HG02973 (cell line): ENCODE results near the gene KIR2DL3.
"Not testable (repeated sequence)": the region's sequence is repeated elsewhere in the genome, so short reads cannot be mapped to it uniquely, and the experiment has no call there.

Source experiments
- ATAC-seq: cut with Tn5 transposase; IDR thresholded peaks from one replicate; pipeline ENCODE4 v1.9.1; 2021; ENCODE audit warnings: moderate library complexity; ENCODE audit not compliant: unreplicated experiment

The KIR2DL3 gene

GRCh38 chr19:54738306-54738705 lies at the start of gene KIR2DL3:
KIR2DL3 (plus strand) TSS chr19:54738513; CDS start chr19:54738546, 33 bp downstream.
- not testable (repeated sequence) for ATAC-seq

GRCh38 chr19:54691582-54692297 lies 46.6 kb upstream of the KIR2DL3 start:
- ATAC-seq: no peak

- ATAC-seq: no peak
Observed at GRCh38 chr19:54692298-54692615, 46.1 kb upstream of the KIR2DL3 start.

- ATAC-seq: no peak
Observed at GRCh38 chr19:54694648-54695047, 43.7 kb upstream of the KIR2DL3 start.

GRCh38 chr19:54696117-54696548 lies 42.2 kb upstream of the KIR2DL3 start:
- no peak for ATAC-seq

GRCh38 chr19:54696766-54697165 lies 41.5 kb upstream of the KIR2DL3 start:
- ATAC-seq: no peak

GRCh38 chr19:54697716-54698115 lies 40.6 kb upstream of the KIR2DL3 start:
- not testable (repeated sequence) for ATAC-seq

GRCh38 chr19:54704928-54705327 lies 33.4 kb upstream of the KIR2DL3 start:
- ATAC-seq: no peak

GRCh38 chr19:54707962-54708361 lies 30.4 kb upstream of the KIR2DL3 start:
- no peak for ATAC-seq

GRCh38 chr19:54708781-54709180 lies 29.5 kb upstream of the KIR2DL3 start:
- ATAC-seq: no peak

- ATAC-seq: no peak
Observed at GRCh38 chr19:54709212-54709948, 28.9 kb upstream of the KIR2DL3 start.

- ATAC-seq: not testable (repeated sequence)
Observed at GRCh38 chr19:54709956-54710355, 28.4 kb upstream of the KIR2DL3 start.

GRCh38 chr19:54724142-54724541 lies 14.2 kb upstream of the KIR2DL3 start, which contains the start of gene KIR3DL3:
KIR3DL3 (plus strand) TSS chr19:54724442; CDS start chr19:54724497, 55 bp downstream.
- no peak for ATAC-seq

- ATAC-seq: no peak
Observed at GRCh38 chr19:54724644-54725043, 13.7 kb upstream of the KIR2DL3 start.

GRCh38 chr19:54725321-54725720 lies 13.0 kb upstream of the KIR2DL3 start:
- no peak for ATAC-seq

GRCh38 chr19:54727562-54727961 lies 10.8 kb upstream of the KIR2DL3 start:
- no peak for ATAC-seq

- ATAC-seq: no peak
Observed at GRCh38 chr19:54728167-54728566, 10.1 kb upstream of the KIR2DL3 start.

GRCh38 chr19:54729416-54730188 lies 8.7 kb upstream of the KIR2DL3 start:
- ATAC-seq: no peak

GRCh38 chr19:54731191-54731590 lies 7.1 kb upstream of the KIR2DL3 start:
- no peak for ATAC-seq

- no peak for ATAC-seq
Observed at GRCh38 chr19:54738715-54739114, 402 bp downstream of the KIR2DL3 start.
